Activated CD8-positive, alpha-beta memory T cell treated with anti-CD3 and anti-CD28 coated beads, Interleukin-2, amount 10 ng/mL, durations not matched to agents 7 days and 5 days (primary cell): ENCODE measurements around the gene DNAJC18. TPM values are rescaled to one million over a fixed set of nuclear protein-coding genes. Genes with fewer than 3 reads are reported as not detected.
A peak's percentile ranks its signal among the peaks of the same experiment; 100 is the strongest.

Experiments
- ATAC-seq: fragments of 150-1000 bp; cut with Tn5 transposase; one replicate; pipeline ENCODE4 v1.10.0; 2021; ENCODE audit warnings: moderate library complexity
- CTCF ChIA-PET: fragments of 350-600 bp; sonication (Branson Sonifier 250); formaldehyde crosslinking; loops from one replicate; lab custom pipeline; 2021; ENCODE audit warnings: antibody characterized with exemption; lab: Charles Lee
- DNase-seq: peaks from one replicate; pipeline ENCODE4 v3.0.0-alpha.2; 2020
- H3K27ac Mint-ChIP-seq: one replicate; pipeline ENCODE4 v1.8.0; 2021; ENCODE audit warnings: mild to moderate bottlenecking, mixed read lengths
- H3K27me3 Mint-ChIP-seq: one replicate; pipeline ENCODE4 v1.8.0; 2021; ENCODE audit warnings: mixed read lengths
- H3K36me3 Mint-ChIP-seq: one replicate; pipeline ENCODE4 v1.8.0; 2021; ENCODE audit warnings: mild to moderate bottlenecking, mixed read lengths
- H3K4me1 Mint-ChIP-seq: one replicate; pipeline ENCODE4 v1.8.0; 2021; ENCODE audit warnings: mixed read lengths
- H3K4me3 Mint-ChIP-seq: one replicate; pipeline ENCODE4 v1.8.0; 2021; ENCODE audit warnings: mild to moderate bottlenecking, moderate library complexity, mixed read lengths
- H3K9me3 Mint-ChIP-seq: one replicate; pipeline ENCODE4 v1.8.0; 2022; ENCODE audit warnings: low read depth, mixed read lengths
- total RNA-seq, 2 experiments: library from RNA; stranded (reverse); gene quantifications; one replicate each; pipeline ENCODE4 v1.2.3, GENCODE V29; 2021

DNAJC18 gene
- total RNA-seq, 2 experiments from 2014 or later, result 9.2 to 25.7 TPM

- H3K27ac Mint-ChIP-seq, result peak overlapping the region; percentile 99
- H3K36me3 Mint-ChIP-seq, result peaks cover 3% of the 10 kb centered on the region
- H3K9me3 Mint-ChIP-seq, result no peaks in the 10 kb centered on the region
- CTCF ChIA-PET, result interaction anchor here (0.6 to 4.2 kb wide), 12 partner anchors 9 to 829 kb away, joined by 3 to 32 read pairs (median 4); partner anchors contain the start of genes HSPA9, MZB1, PAIP2 and PROB1
- H3K27me3 Mint-ChIP-seq, result no peaks in the 10 kb centered on the region
- ATAC-seq (peak; percentile 1), DNase-seq (no peak)
- peaks cover 40% of the 10 kb centered on the region for H3K4me1 Mint-ChIP-seq
- H3K4me3 Mint-ChIP-seq, result peak overlapping the region; percentile 92
Observed at GRCh38 chr5:139404484-139404840, 34.9 kb downstream of the DNAJC18 start.

DNA sequence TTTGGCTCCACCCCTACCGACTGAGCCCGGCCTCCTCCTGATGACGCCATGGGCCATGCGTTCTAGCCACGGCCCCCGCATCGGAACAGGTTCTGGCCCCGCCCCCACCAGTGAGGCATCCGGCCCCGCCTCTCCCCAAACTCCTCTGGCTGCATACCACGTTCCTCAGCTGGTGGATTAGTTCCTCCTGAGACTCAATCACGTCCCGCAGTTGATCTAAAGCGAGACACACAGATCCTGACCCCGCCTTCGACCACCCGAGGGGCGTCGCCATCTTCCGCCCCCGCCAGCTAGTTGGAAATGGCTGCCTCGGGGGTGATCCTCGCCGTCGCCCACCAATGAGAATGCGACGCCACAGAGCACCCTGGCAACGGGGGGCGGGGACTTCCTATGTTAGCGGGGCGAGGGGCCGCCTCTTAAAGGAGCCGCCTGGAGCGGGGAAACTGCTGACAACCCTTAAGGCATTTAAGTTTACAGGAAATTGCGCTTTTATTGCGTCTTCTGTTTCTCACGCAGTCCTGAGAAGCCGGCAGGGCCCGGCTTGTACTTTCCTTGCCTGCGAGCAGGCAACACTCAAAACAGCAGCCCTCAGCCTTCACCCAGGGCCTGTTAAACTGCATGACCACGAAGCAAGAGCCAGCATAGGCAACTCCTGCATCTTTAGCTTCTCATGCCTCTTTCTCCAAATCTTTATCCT is 35.4 kb downstream of the DNAJC18 start, which contains the start of gene SPATA24:
TSS of gene SPATA24 (minus strand) at position 303 of the 697 bp plus-strand sequence. CDS start at position 274, 29 bp downstream.
- ATAC-seq (peak; percentile 95), DNase-seq (peak; percentile 99)
- Mint-ChIP-seq H3K36me3 (peaks cover 6% of the 10 kb centered on the region), H3K27me3 (no peaks in the 10 kb centered on the region), H3K4me3 (peak within 1 kb of the TSS; percentile 92), H3K4me1 (peaks cover 45% of the 10 kb centered on the region), H3K9me3 (no peaks in the 10 kb centered on the region), H3K27ac (peak within 1 kb of the TSS; percentile 99)
- CTCF ChIA-PET, result interaction anchor here (0.6 to 4.2 kb wide), 18 partner anchors 8 to 828 kb away, joined by 3 to 32 read pairs (median 4); partner anchors contain the start of genes HSPA9, MZB1, PAIP2 and PROB1

- peaks cover 6% of the 10 kb centered on the region for H3K36me3 Mint-ChIP-seq
- CTCF ChIA-PET, result interaction anchor here (0.7 to 4.2 kb wide), 17 partner anchors 8 to 828 kb away, joined by 3 to 32 read pairs (median 5); partner anchors contain the start of genes HSPA9, MZB1, PROB1 and STING1
- peak overlapping the region; percentile 92 for H3K4me3 Mint-ChIP-seq
- peaks cover 47% of the 10 kb centered on the region for H3K4me1 Mint-ChIP-seq
- no peaks in the 10 kb centered on the region for H3K9me3 Mint-ChIP-seq
- H3K27me3 Mint-ChIP-seq, result no peaks in the 10 kb centered on the region
- peak overlapping the region; percentile 99 for H3K27ac Mint-ChIP-seq
- no peak for ATAC-seq
- no peak for DNase-seq
Observed at GRCh38 chr5:139403418-139403786, 35.9 kb downstream of the DNAJC18 start.

DNA sequence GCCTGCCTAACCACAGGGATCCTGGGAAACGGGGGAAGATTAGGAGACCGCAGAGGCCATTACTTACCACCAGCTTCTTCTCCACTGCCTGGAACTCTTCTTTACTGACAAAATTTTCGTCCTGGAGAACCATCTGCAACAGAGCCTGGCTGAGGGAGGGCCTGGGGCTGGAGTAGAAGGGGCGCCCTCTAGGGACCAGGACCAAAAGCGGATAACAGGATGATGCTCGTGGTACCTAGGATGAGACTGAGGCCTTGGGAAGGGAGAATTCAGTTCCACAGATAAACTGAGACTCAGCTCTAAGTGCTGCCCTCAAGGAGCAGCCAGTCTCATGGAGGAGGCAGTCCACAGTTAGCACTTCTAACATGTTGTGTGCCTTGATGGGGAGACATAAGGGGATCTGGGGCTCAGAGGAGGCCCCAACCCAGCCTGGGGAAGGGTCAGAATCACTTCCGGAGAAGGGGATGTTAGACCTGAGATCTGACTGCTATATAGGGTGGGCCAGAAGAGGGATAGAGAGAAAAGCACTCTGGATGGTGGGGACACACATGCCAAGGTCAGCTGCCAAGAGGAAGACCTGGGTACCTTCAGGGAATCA is 36.7 kb downstream of the DNAJC18 start:
- ATAC-seq, result no peak
- CTCF ChIA-PET, result interaction anchor here (0.7 to 4.2 kb wide), 17 partner anchors 8 to 861 kb away, joined by 3 to 32 read pairs (median 5); partner anchors contain the start of genes MZB1, PROB1 and STING1
- Mint-ChIP-seq H3K27ac (peak overlapping the region; percentile 99), H3K9me3 (no peaks in the 10 kb centered on the region), H3K4me1 (peaks cover 50% of the 10 kb centered on the region), H3K27me3 (no peaks in the 10 kb centered on the region), H3K4me3 (peak overlapping the region; percentile 92), H3K36me3 (peaks cover 8% of the 10 kb centered on the region)
- DNase-seq, result peak; percentile 53

DNA sequence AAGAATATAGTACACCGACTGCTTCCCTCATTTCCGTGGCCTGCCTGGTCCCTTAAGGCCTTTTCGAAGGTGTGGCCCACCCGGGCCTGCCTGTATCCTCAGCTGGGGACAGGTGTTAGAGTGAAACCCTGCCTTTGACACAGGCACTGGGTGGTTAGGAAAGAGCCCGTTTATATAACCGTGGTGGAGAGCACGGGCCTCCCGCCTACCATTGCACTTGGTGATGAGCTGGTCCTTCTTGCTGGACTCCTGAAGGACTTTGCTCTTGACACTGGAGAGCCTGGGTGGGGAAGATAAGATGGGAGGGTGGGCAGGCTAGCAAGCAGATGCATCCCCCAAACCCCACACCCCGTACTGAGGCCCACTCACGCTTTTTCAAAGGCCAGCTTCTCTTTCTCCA is 37.8 kb downstream of the DNAJC18 start:
- Mint-ChIP-seq H3K4me1 (peaks cover 53% of the 10 kb centered on the region), H3K36me3 (peaks cover 11% of the 10 kb centered on the region), H3K4me3 (no peak overlapping the region), H3K9me3 (no peaks in the 10 kb centered on the region), H3K27ac (no peak overlapping the region), H3K27me3 (no peaks in the 10 kb centered on the region)
- ATAC-seq (no peak), DNase-seq (no peak)
- CTCF ChIA-PET, result interaction anchor here (0.8 to 4.2 kb wide), 12 partner anchors 10 to 860 kb away, joined by 3 to 32 read pairs (median 4); partner anchors contain the start of gene MZB1

GRCh38 chr5:139399501-139400121 is 39.7 kb downstream of the DNAJC18 start:
- peaks cover 19% of the 10 kb centered on the region for H3K36me3 Mint-ChIP-seq

DNA sequence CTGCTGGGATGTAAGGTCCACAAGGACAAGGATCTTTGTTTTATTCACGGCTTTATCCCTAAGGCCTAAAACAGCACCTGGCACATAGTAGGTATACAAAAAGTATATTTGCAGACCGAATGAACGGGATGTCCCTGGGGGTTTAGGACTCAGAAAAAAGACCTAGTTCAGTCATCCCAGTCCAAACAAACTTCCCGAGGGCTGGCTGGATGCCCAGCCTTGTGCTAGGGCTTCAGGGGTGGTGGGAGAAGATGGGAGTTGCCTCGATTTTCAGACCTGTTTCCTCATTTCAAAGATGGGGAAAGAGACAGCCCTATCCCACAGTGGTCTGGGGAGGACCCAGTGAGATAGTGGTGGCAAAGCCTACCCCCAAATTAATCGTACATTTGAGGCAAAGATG is 41.4 kb downstream of the DNAJC18 start:
- peaks cover 48% of the 10 kb centered on the region for H3K4me1 Mint-ChIP-seq
- H3K27ac Mint-ChIP-seq, result no peak overlapping the region
- no peak for ATAC-seq
- H3K27me3 Mint-ChIP-seq, result no peaks in the 10 kb centered on the region
- no peaks in the 10 kb centered on the region for H3K9me3 Mint-ChIP-seq
- H3K36me3 Mint-ChIP-seq, result peaks cover 19% of the 10 kb centered on the region
- no peak for DNase-seq
- H3K4me3 Mint-ChIP-seq, result no peak overlapping the region
- CTCF ChIA-PET, result interaction anchor here (1.5 kb wide), 1 partner anchor 23 kb away, joined by 3 read pairs; no protein-coding TSS in a partner anchor

More at GRCh38 chr5:139399501-139400121, 39.7 kb downstream of the DNAJC18 start:
- peaks cover 61% of the 10 kb centered on the region for H3K4me1 Mint-ChIP-seq
- H3K27ac Mint-ChIP-seq, result peak overlapping the region; percentile 74
- CTCF ChIA-PET, result interaction anchor here (1.3 to 1.6 kb wide), 3 partner anchors 12 to 113 kb away, joined by 3 to 4 read pairs (median 3); no protein-coding TSS in a partner anchor
- no peak for ATAC-seq
- no peak for DNase-seq
- no peak overlapping the region for H3K4me3 Mint-ChIP-seq
- no peaks in the 10 kb centered on the region for H3K9me3 Mint-ChIP-seq
- H3K27me3 Mint-ChIP-seq, result no peaks in the 10 kb centered on the region

- ATAC-seq, result no peak
- Mint-ChIP-seq H3K4me1 (peaks cover 44% of the 10 kb centered on the region), H3K9me3 (no peaks in the 10 kb centered on the region), H3K27ac (no peak overlapping the region), H3K4me3 (no peak overlapping the region), H3K27me3 (no peaks in the 10 kb centered on the region), H3K36me3 (peaks cover 21% of the 10 kb centered on the region)
- no peak for DNase-seq
- CTCF ChIA-PET, result interaction anchor here (1.5 kb wide), 2 partner anchors 23 to 27 kb away, joined by 5 read pairs; no protein-coding TSS in a partner anchor
Observed at GRCh38 chr5:139396691-139397090, 42.6 kb downstream of the DNAJC18 start.

- H3K9me3 Mint-ChIP-seq, result no peaks in the 10 kb centered on the region
- no peaks in the 10 kb centered on the region for H3K27me3 Mint-ChIP-seq
- H3K27ac Mint-ChIP-seq, result peak overlapping the region; percentile 2
- H3K4me1 Mint-ChIP-seq, result peaks cover 50% of the 10 kb centered on the region
- CTCF ChIA-PET, result interaction anchor here (0.6 to 2.5 kb wide), 6 partner anchors 7 to 817 kb away, joined by 3 to 13 read pairs (median 5); partner anchors contain the start of genes PAIP2 and SPATA24
- DNase-seq (no peak), ATAC-seq (no peak)
- peaks cover 21% of the 10 kb centered on the region for H3K36me3 Mint-ChIP-seq
- peak overlapping the region; percentile 30 for H3K4me3 Mint-ChIP-seq
Observed at GRCh38 chr5:139395844-139396640, 43.3 kb downstream of the DNAJC18 start.

GRCh38 chr5:139394654-139395566 is 44.4 kb downstream of the DNAJC18 start, which contains the start of gene PROB1:
TSS of gene PROB1 (minus strand) at chr5:139395104. CDS start at chr5:139395081, 23 bp downstream.
- CTCF ChIA-PET, result interaction anchor here (0.9 to 2.5 kb wide), 7 partner anchors 8 to 119 kb away, joined by 3 to 13 read pairs (median 5); partner anchors contain the start of genes PAIP2 and SPATA24
- H3K4me1 Mint-ChIP-seq, result peaks cover 60% of the 10 kb centered on the region
- peak within 1 kb of the TSS; percentile 92 for H3K27ac Mint-ChIP-seq

GRCh38 chr5:139394123-139394653 is 45.1 kb downstream of the DNAJC18 start:
- ATAC-seq (peak; percentile 12), DNase-seq (peak; percentile 82)
- Mint-ChIP-seq H3K4me1 (peaks cover 60% of the 10 kb centered on the region), H3K36me3 (peaks cover 25% of the 10 kb centered on the region), H3K4me3 (peak overlapping the region; percentile 96), H3K9me3 (no peaks in the 10 kb centered on the region), H3K27ac (peak overlapping the region; percentile 92), H3K27me3 (no peaks in the 10 kb centered on the region)
- CTCF ChIA-PET, result interaction anchor here (0.9 to 2.5 kb wide), 4 partner anchors 9 to 120 kb away, joined by 3 to 13 read pairs (median 6); partner anchors contain the start of gene SPATA24

More at GRCh38 chr5:139394654-139395566, 44.4 kb downstream of the DNAJC18 start, which contains the start of gene PROB1:
- Mint-ChIP-seq H3K36me3 (peaks cover 22% of the 10 kb centered on the region), H3K9me3 (no peaks in the 10 kb centered on the region), H3K27me3 (no peaks in the 10 kb centered on the region), H3K4me3 (peak within 1 kb of the TSS; percentile 96)
- ATAC-seq (no peak), DNase-seq (no peak)
